ENCODE data around the gene DTX3.
"Not testable (repeated sequence)": the region's sequence is repeated elsewhere in the genome, so short reads cannot be mapped to it uniquely, and the experiment has no call there.

Gene DTX3
- total RNA-seq, result 50.7 to 50.9 reads per million in 2 donors

GRCh38 chr12:57604454-57604991, at the start of gene DTX3:
Gene DTX3, plus strand, starts transcription at chr12:57604824. Its CDS starts 1,694 bp downstream, at chr12:57606518.
- DNase-seq, result no peak

- DNase-seq, result no peak
Measured at GRCh38 chr12:57554897-57555296, 49.7 kb upstream of the DTX3 start.

- DNase-seq, result no peak
Measured at GRCh38 chr12:57558864-57559263, 45.8 kb upstream of the DTX3 start.

GRCh38 chr12:57560516-57560915, 44.1 kb upstream of the DTX3 start:
- no peak for DNase-seq

- not testable (repeated sequence) for DNase-seq
Measured at GRCh38 chr12:57561117-57561516, 43.5 kb upstream of the DTX3 start.

- DNase-seq, result no peak
Measured at GRCh38 chr12:57563358-57563757, 41.3 kb upstream of the DTX3 start.

GRCh38 chr12:57564178-57564740, 40.4 kb upstream of the DTX3 start:
- DNase-seq, result no peak

GRCh38 chr12:57568838-57569237, 35.8 kb upstream of the DTX3 start:
- DNase-seq, result no peak

- DNase-seq, result no peak
Measured at GRCh38 chr12:57569858-57570257, 34.8 kb upstream of the DTX3 start.

GRCh38 chr12:57570438-57570837, 34.2 kb upstream of the DTX3 start:
- DNase-seq, result not testable (repeated sequence)

- no peak for DNase-seq
Measured at GRCh38 chr12:57571926-57572762, 32.5 kb upstream of the DTX3 start.

GRCh38 chr12:57574795-57575194, 29.8 kb upstream of the DTX3 start:
- DNase-seq, result no peak

GRCh38 chr12:57575771-57576612, 28.6 kb upstream of the DTX3 start:
- no peak for DNase-seq

GRCh38 chr12:57576613-57577160, 27.9 kb upstream of the DTX3 start:
- DNase-seq, result no peak

- DNase-seq, result no peak
Measured at GRCh38 chr12:57577981-57578758, 26.5 kb upstream of the DTX3 start.

GRCh38 chr12:57579011-57579410, 25.6 kb upstream of the DTX3 start:
- no peak for DNase-seq

- no peak for DNase-seq
Measured at GRCh38 chr12:57579677-57580465, 24.8 kb upstream of the DTX3 start.

GRCh38 chr12:57580466-57580795, 24.2 kb upstream of the DTX3 start:
- DNase-seq, result no peak

GRCh38 chr12:57581802-57582201, 22.8 kb upstream of the DTX3 start:
- no peak for DNase-seq

- DNase-seq, result no peak
Measured at GRCh38 chr12:57582440-57582839, 22.2 kb upstream of the DTX3 start.
